HG03066 (cell line): ENCODE data around the gene FKBP6.
"Not testable (repeated sequence)": the region's sequence is repeated elsewhere in the genome, so short reads cannot be mapped to it uniquely, and the experiment has no call there.

Experiments
- ATAC-seq: cut with Tn5 transposase; IDR thresholded peaks from one replicate; pipeline ENCODE4 v1.9.1; 2021; ENCODE audit warnings: low read depth; ENCODE audit not compliant: unreplicated experiment

FKBP6 gene

GRCh38 chr7:73323434-73324080, 4.4 kb upstream of the FKBP6 start:
- not testable (repeated sequence) for ATAC-seq

GRCh38 chr7:73324081-73324845, 3.7 kb upstream of the FKBP6 start:
- ATAC-seq: peak; percentile 54

- ATAC-seq: not testable (repeated sequence)
Observed at GRCh38 chr7:73325424-73325823, 2.5 kb upstream of the FKBP6 start.

- not testable (repeated sequence) for ATAC-seq
Observed at GRCh38 chr7:73327449-73327848, 512 bp upstream of the FKBP6 start.

- no peak for ATAC-seq
Observed at GRCh38 chr7:73328696-73329095, 735 bp downstream of the FKBP6 start.

- ATAC-seq: no peak
Observed at GRCh38 chr7:73329861-73330581, 2.1 kb downstream of the FKBP6 start.

- ATAC-seq: no peak
Observed at GRCh38 chr7:73330772-73331171, 2.8 kb downstream of the FKBP6 start.

- no peak for ATAC-seq
Observed at GRCh38 chr7:73332447-73332846, 4.5 kb downstream of the FKBP6 start.

GRCh38 chr7:73338321-73338720, 10.4 kb downstream of the FKBP6 start:
- no peak for ATAC-seq

- ATAC-seq: no peak
Observed at GRCh38 chr7:73340514-73340913, 12.6 kb downstream of the FKBP6 start.

GRCh38 chr7:73341877-73342276, 13.9 kb downstream of the FKBP6 start:
- ATAC-seq: no peak

- no peak for ATAC-seq
Observed at GRCh38 chr7:73342645-73343044, 14.7 kb downstream of the FKBP6 start.

GRCh38 chr7:73343671-73344380, 15.9 kb downstream of the FKBP6 start:
- no peak for ATAC-seq

- ATAC-seq: no peak
Observed at GRCh38 chr7:73345538-73345937, 17.6 kb downstream of the FKBP6 start.

- ATAC-seq: no peak
Observed at GRCh38 chr7:73345951-73346350, 18.0 kb downstream of the FKBP6 start.

- ATAC-seq: no peak
Observed at GRCh38 chr7:73349763-73350162, 21.8 kb downstream of the FKBP6 start.

- no peak for ATAC-seq
Observed at GRCh38 chr7:73350306-73351068, 22.5 kb downstream of the FKBP6 start.

- no peak for ATAC-seq
Observed at GRCh38 chr7:73351447-73352167, 23.6 kb downstream of the FKBP6 start.

- no peak for ATAC-seq
Observed at GRCh38 chr7:73352784-73353183, 24.8 kb downstream of the FKBP6 start.

GRCh38 chr7:73353243-73353642, 25.3 kb downstream of the FKBP6 start:
- no peak for ATAC-seq
